H1 (cell line): Measurements from ENCODE around the gene ARHGAP8. TPM values are rescaled to one million over a fixed set of nuclear protein-coding genes. Genes with fewer than 3 reads are reported as not detected.

Source experiments
- CTCF ChIA-PET: fragments of 300-600 bp; sonication (Branson Sonifier 250); formaldehyde crosslinking; loops from one replicate; lab custom pipeline; 2021; ENCODE audit not compliant: partially characterized antibody; lab: Charles Lee
- POLR2A ChIA-PET: fragments of 300-600 bp; sonication (Branson Sonifier 250); formaldehyde crosslinking; loops from one replicate; lab custom pipeline; 2021; ENCODE audit warnings: inconsistent platforms; ENCODE audit not compliant: partially characterized antibody; lab: Charles Lee
- DNase-seq, 2 experiments: peaks; one replicate each; pipeline versions ENCODE4 v3.0.0 to v3.0.0-alpha.2; 2010 to 2022; ENCODE audit warnings: low spot score in 2 of 2, low read depth in 1 of 2, mixed read lengths in 1 of 2
- FAIRE-seq: peaks from 2 replicates; lab custom pipeline; 2011; peaks lifted over from hg19 to GRCh38; lab: Jason Lieb, UNC
- H2AFZ ChIP-seq: 2 replicates; pipeline ENCODE4 v1.8.1; 2012; ENCODE audit warnings: low read length, inconsistent platforms
- H2AK5ac ChIP-seq: 2 replicates; pipeline ENCODE4 v1.6.1; 2013; ENCODE audit warnings: low read depth, low read length
- H2BK120ac ChIP-seq: replicated peaks from 2 replicates; pipeline ENCODE3; 2013; ENCODE audit warnings: low read depth, low read length, inconsistent platforms
- H2BK12ac ChIP-seq: 2 replicates; pipeline ENCODE4 v1.6.1; 2013; ENCODE audit warnings: low read depth, low read length
- H2BK15ac ChIP-seq: 2 replicates; pipeline ENCODE4 v1.6.1; 2013; ENCODE audit warnings: low read length
- H2BK20ac ChIP-seq: 2 replicates; pipeline ENCODE4 v1.6.1; 2013; ENCODE audit warnings: low read length
- H2BK5ac ChIP-seq: 2 replicates; pipeline ENCODE4 v1.6.1; 2013; ENCODE audit warnings: low read depth, low read length
- H3K14ac ChIP-seq: 2 replicates; pipeline ENCODE4 v1.6.1; 2013; ENCODE audit warnings: inconsistent platforms; ENCODE audit not compliant: insufficient read length
- H3K18ac ChIP-seq: 2 replicates; pipeline ENCODE4 v1.6.1; 2013; ENCODE audit warnings: low read length; ENCODE audit errors: extremely low read depth
- H3K23ac ChIP-seq: 2 replicates; pipeline ENCODE4 v1.6.1; 2013; ENCODE audit warnings: inconsistent platforms; ENCODE audit not compliant: insufficient read length
- H3K23me2 ChIP-seq: 2 replicates; pipeline ENCODE4 v1.6.1; 2013; ENCODE audit warnings: low read depth, low read length
- H3K27ac ChIP-seq: 2 replicates; pipeline ENCODE4 v1.6.1; 2011; ENCODE audit warnings: low read depth, low read length, inconsistent platforms
- H3K27me3 ChIP-seq, 4 experiments: replicated peaks in 1 of 4; 1 replicate in 1 of 4; 2 replicates in 3 of 4; pipeline versions ENCODE4 v1.6.1 to v1.8.1; 2011 to 2013; ENCODE audit warnings: low read length in 3 of 4, mild to moderate bottlenecking in 3 of 4, inconsistent platforms in 2 of 4, mixed read lengths in 2 of 4, moderate library complexity in 1 of 4; ENCODE audit not compliant: control insufficient read depth in 3 of 4, insufficient read depth in 3 of 4; ENCODE audit errors: extremely low read depth in 1 of 4
- H3K36me3 ChIP-seq, 4 experiments: 2 replicates each; pipeline versions ENCODE4 v1.6.1 to v1.8.1; 2011 to 2013; ENCODE audit warnings: mild to moderate bottlenecking in 4 of 4, low read length in 3 of 4, moderate library complexity in 2 of 4, control low read depth in 1 of 4, inconsistent platforms in 1 of 4; ENCODE audit not compliant: insufficient read depth in 4 of 4, control insufficient read depth in 2 of 4
- H3K4ac ChIP-seq: replicated peaks from 2 replicates; pipeline ENCODE3; 2013; ENCODE audit warnings: low read length, low read depth, mixed read lengths, inconsistent platforms; ENCODE audit not compliant: insufficient read length
- H3K4me1 ChIP-seq, 4 experiments: replicated peaks in 1 of 4; 1 replicate in 1 of 4; 2 replicates in 3 of 4; pipeline versions ENCODE4 v1.6.1 to v1.8.1; 2011 to 2013; ENCODE audit warnings: low read length in 3 of 4, inconsistent platforms in 2 of 4, mixed read lengths in 1 of 4; ENCODE audit not compliant: insufficient read depth in 4 of 4, control insufficient read depth in 3 of 4
- H3K4me2 ChIP-seq, 2 experiments: 2 replicates each; pipeline versions ENCODE4 v1.6.1 to v1.8.1; 2011 to 2013; ENCODE audit warnings: low read depth in 2 of 2, low read length in 2 of 2, control low read depth in 1 of 2, inconsistent platforms in 1 of 2, mild to moderate bottlenecking in 1 of 2; ENCODE audit not compliant: insufficient read depth in 1 of 2
- H3K4me3 ChIP-seq, 4 experiments: fragments of 200-600, 300-600 bp in 1 of 4; sonication (generic), shearing (Covaris generic), sonication (Bioruptor Twin) in 1 of 4; 2 replicates each; pipeline versions ENCODE4 v1.5.1 to v1.8.1; 2011 to 2016; ENCODE audit warnings: low read length in 4 of 4, low read depth in 3 of 4, control low read depth in 2 of 4, inconsistent platforms in 2 of 4, mild to moderate bottlenecking in 2 of 4, mixed read lengths in 1 of 4, moderate library complexity in 1 of 4; ENCODE audit not compliant: insufficient read depth in 2 of 4; ENCODE audit errors: extremely low read depth in 1 of 4
- H3K56ac ChIP-seq: replicated peaks from 2 replicates; pipeline ENCODE3; 2013; ENCODE audit warnings: low read depth, mild to moderate bottlenecking, mixed read lengths, low read length, inconsistent platforms; ENCODE audit not compliant: insufficient read length
- H3K79me1 ChIP-seq: 2 replicates; pipeline ENCODE4 v1.6.1; 2013; ENCODE audit warnings: low read depth, low read length, control low read depth
- H3K79me2 ChIP-seq, 2 experiments: 2 replicates each; pipeline versions ENCODE4 v1.6.1 to v1.8.1; 2012 to 2013; ENCODE audit warnings: low read length in 2 of 2, mild to moderate bottlenecking in 2 of 2, inconsistent platforms in 1 of 2; ENCODE audit not compliant: insufficient read depth in 2 of 2, control insufficient read depth in 1 of 2
- H3K9ac ChIP-seq, 4 experiments: replicated peaks in 1 of 4; 1 replicate in 1 of 4; 2 replicates in 3 of 4; pipeline versions ENCODE4 v1.6.1 to v1.8.1; 2011 to 2013; ENCODE audit warnings: low read depth in 3 of 4, low read length in 3 of 4, control low read depth in 2 of 4, mild to moderate bottlenecking in 2 of 4, moderate library complexity in 2 of 4, inconsistent platforms in 1 of 4; ENCODE audit errors: extremely low read depth in 1 of 4
- H3K9me3 ChIP-seq, 2 experiments: 2 replicates each; pipeline versions ENCODE4 v1.6.1 to v1.8.1; 2012 to 2013; ENCODE audit warnings: mild to moderate bottlenecking in 2 of 2, moderate library complexity in 2 of 2, control low read depth in 1 of 2, inconsistent platforms in 1 of 2, low read depth in 1 of 2, low read length in 1 of 2, mixed read lengths in 1 of 2; ENCODE audit not compliant: insufficient read depth in 2 of 2
- H4K20me1 ChIP-seq, 2 experiments: replicated peaks in 1 of 2; 2 replicates each; pipeline versions ENCODE3 to v1.8.1; 2011 to 2013; ENCODE audit warnings: inconsistent platforms in 2 of 2, low read length in 2 of 2, mild to moderate bottlenecking in 1 of 2; ENCODE audit not compliant: insufficient read depth in 2 of 2, control insufficient read depth in 1 of 2
- H4K5ac ChIP-seq: 2 replicates; pipeline ENCODE4 v1.6.1; 2013; ENCODE audit warnings: low read length, low read depth, mixed read lengths, inconsistent platforms; ENCODE audit not compliant: insufficient read length
- H4K8ac ChIP-seq: 2 replicates; pipeline ENCODE4 v1.8.0; 2013; ENCODE audit warnings: mild to moderate bottlenecking, moderate library complexity, low read length, inconsistent platforms; ENCODE audit not compliant: insufficient read depth; ENCODE audit errors: extremely low read depth
- H4K91ac ChIP-seq: replicated peaks from 2 replicates; pipeline ENCODE3; 2013; ENCODE audit warnings: low read length, mixed read lengths, inconsistent platforms; ENCODE audit not compliant: insufficient read length
- ATF2 ChIP-seq: IDR thresholded peaks from 2 replicates; pipeline ENCODE4 v1.6.1; 2012; ENCODE audit warnings: low read length, inconsistent platforms
- BCL11A ChIP-seq, 2 experiments: IDR thresholded peaks; one replicate each; pipeline ENCODE4 v1.6.1; 2011; ENCODE audit warnings: low read depth in 2 of 2, low read length in 2 of 2, mild to moderate bottlenecking in 2 of 2
- CHD1 ChIP-seq: IDR thresholded peaks from 2 replicates; pipeline ENCODE4 v1.6.1; 2012; ENCODE audit warnings: low read depth, low read length, improper control_type of control experiment
- CREB1 ChIP-seq: IDR thresholded peaks from 2 replicates; pipeline ENCODE4 v1.6.1; 2012; ENCODE audit warnings: inconsistent platforms
- KDM4A ChIP-seq: IDR thresholded peaks from one replicate; pipeline ENCODE4 v1.7.1; 2012; ENCODE audit warnings: low read depth, mild to moderate bottlenecking, moderate library complexity, low read length, inconsistent platforms; ENCODE audit not compliant: severe bottlenecking
- KDM5A ChIP-seq: fragments of 200-600 bp; IDR thresholded peaks from 2 replicates; pipeline ENCODE4 v1.7.1; 2012; ENCODE audit warnings: mild to moderate bottlenecking, low read length, inconsistent platforms, mixed read lengths
- SRF ChIP-seq: IDR thresholded peaks from 2 replicates; pipeline ENCODE4 v1.6.1; 2011; ENCODE audit warnings: mild to moderate bottlenecking, low read depth, low read length, moderate library complexity
- WGBS, 2 experiments: shearing (Covaris generic) in 1 of 2; methylation state at CpG; one replicate each; pipeline versions ENCODE4 v1.1.6 to v1.1.7; 2013 to 2015; ENCODE audit warnings: low lambda C conversion rate in 2 of 2, mixed read lengths in 2 of 2, inconsistent platforms in 1 of 2, low coverage in 1 of 2, missing lambda C conversion rate in 1 of 2; ENCODE audit not compliant: insufficient replicate concordance in 2 of 2, insufficient coverage in 1 of 2, insufficient read length in 1 of 2; ENCODE audit errors: extremely low coverage in 1 of 2, missing lambda C conversion rate in 1 of 2; 5-methylcytosine and 5-hydroxymethylcytosine counted together
- polyA plus RNA-seq, 7 experiments: library from polyadenylated mRNA; depleted of rRNA in 3 of 7; stranded (reverse) in 5 of 7; unstranded in 2 of 7; fragments of >200 nt in 5 of 7; fragments of 200-250 nt in 2 of 7; gene quantifications; 1 replicate in 5 of 7; 2 replicates in 1 of 7; 4 replicates in 1 of 7; pipeline versions ENCODE4 v1.2.1 to v1.2.3, GENCODE V29; 2011 to 2013; ENCODE audit warnings: missing spikeins in 2 of 7, mixed read lengths in 2 of 7
- total RNA-seq: library from RNA; stranded (reverse); fragmentation: NEBNext Ultra II Directional; extraction: Animal tissue kit (Norgen Biotek cat#: 25700); gene quantifications from 2 replicates; pipeline ENCODE4 v1.2.1, GENCODE V29; 2021

ARHGAP8 gene
- total and polyA plus RNA-seq, 2 of the 8 experiments (the other 6 are each of a cell fraction or from before 2014, with no cell fraction given) = 35.6 to 47.7 TPM

- Histone ChIP-seq H2BK5ac (no peak overlapping the region), H2AK5ac (no peak overlapping the region), H2BK12ac (no peak overlapping the region), H3K4ac (no peak overlapping the region), H3K9ac (no peak overlapping the region), H4K91ac (no peak overlapping the region), H2BK15ac (no peak overlapping the region), H2BK120ac (no peak overlapping the region), H2AFZ (no peak overlapping the region), H3K23me2 (no peaks in the 10 kb centered on the region), H4K20me1 (peaks cover 3 to 4% of the 10 kb centered on the region in 2 experiments), H3K79me1 (0 out of 2 replicates have a peak, but pooled peaks cover 2% of the 10 kb centered on the region), H3K4me2 (no peak overlapping the region), H3K23ac (no peak overlapping the region), H3K14ac (no peak overlapping the region), H3K79me2 (no peaks in the 10 kb centered on the region), H3K9me3 (no peaks in the 10 kb centered on the region), H3K27me3 (no peaks in the 10 kb centered on the region), H3K18ac (no peak overlapping the region), H2BK20ac (no peak overlapping the region), H3K36me3 (no peaks in the 10 kb centered on the region; a peak in 1 of 8 replicates), H4K8ac (no peak overlapping the region), H3K27ac (no peak overlapping the region), H3K56ac (no peak overlapping the region), H3K4me3 (no peak overlapping the region), H3K4me1 (peaks cover 0 to 13% (median 3%) of the 10 kb centered on the region in 4 experiments; a peak in 4 of 7 replicates), H4K5ac (no peak overlapping the region)
- 93% methylated on average over 14 of the region's 14 CpGs; no CpG with 5 or more reads in 1 of the 2 experiments for WGBS, 2 experiments
- FAIRE-seq (no peak), DNase-seq (no peak)
- ChIA-PET POLR2A (interaction anchor here (0.7 kb wide), 1 partner anchor 16 kb away, joined by 3 read pairs; no protein-coding TSS in a partner anchor), CTCF (interaction anchor here (0.7 to 1.4 kb wide), 6 partner anchors 13 to 44 kb away, joined by 3 to 5 read pairs (median 4); no protein-coding TSS in a partner anchor)
- TF ChIP-seq BCL11A (IDR thresholded peaks at IDR 0.05; ENCODE audit: low read depth in 2 of 2, low read length in 2 of 2) = no peak
- TF ChIP-seq ATF2 = no peak
- TF ChIP-seq KDM5A = no peak
- TF ChIP-seq CHD1 = no peak
- TF ChIP-seq KDM4A = no peak
- no peak for TF ChIP-seq SRF
- no peak for TF ChIP-seq CREB1
These were observed 49.8 kb downstream of the ARHGAP8 start for GRCh38 chr22:44802071-44802700.
